ENCODE measurements around the gene TECR.

The TECR gene

DNA sequence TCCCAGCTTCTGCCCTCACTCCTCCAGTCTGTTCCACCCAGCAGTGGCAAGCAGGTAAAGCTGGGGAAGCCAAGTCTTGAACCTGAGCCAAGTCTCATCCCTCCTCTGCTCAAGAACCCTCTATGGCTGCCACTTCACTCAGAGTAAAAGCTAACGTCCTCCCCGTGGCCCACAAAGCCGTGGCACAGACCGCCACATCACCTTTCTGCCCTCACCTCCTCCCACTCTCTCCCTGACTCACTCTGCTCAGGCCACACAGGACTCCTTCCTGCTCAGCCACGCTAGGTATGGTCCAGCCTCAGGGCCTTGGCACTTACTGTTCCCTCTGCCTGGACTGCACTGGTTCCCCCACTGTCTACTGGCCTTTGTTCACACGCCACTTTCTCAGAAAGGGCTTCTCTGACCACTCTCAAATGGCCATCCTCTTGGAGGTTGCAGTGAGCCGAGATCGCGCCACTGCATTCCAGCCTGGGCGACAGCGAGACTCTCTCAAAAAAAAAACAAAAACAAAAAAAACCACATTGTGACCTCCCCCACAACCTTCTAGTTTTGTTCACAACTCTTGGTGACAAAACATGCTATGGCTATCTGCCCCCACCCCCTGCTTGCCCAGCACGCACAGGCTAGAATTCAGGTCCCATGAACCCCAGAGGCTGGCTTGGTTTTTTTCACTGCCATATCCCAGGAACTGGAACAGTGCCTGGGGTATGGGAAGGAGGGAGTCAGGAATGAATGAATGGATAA lies 26.7 kb downstream of the TECR start:
- no peaks in the 10 kb centered on the region for H3K9me2 ChIP-seq (replicated peaks; ENCODE audit: low read depth, low read length)
- H3K9ac ChIP-seq (ENCODE audit: low read depth, low read length, poor library complexity, severe bottlenecking), result no peak overlapping the region
- H3K4me3 ChIP-seq (ENCODE audit: low read length, poor library complexity, severe bottlenecking), result no peak overlapping the region
- no peaks in the 10 kb centered on the region for H3K27me3 ChIP-seq (ENCODE audit: insufficient read depth, low read length, poor library complexity, severe bottlenecking)
- H3K4me2 ChIP-seq (ENCODE audit: low read depth, low read length, poor library complexity, severe bottlenecking), result no peak overlapping the region
- peaks cover 13% of the 10 kb centered on the region for H4K20me1 ChIP-seq (ENCODE audit: insufficient read depth, low read length, poor library complexity, severe bottlenecking)
- no peak overlapping the region for H2AFZ ChIP-seq (ENCODE audit: low read length)
- H3K4me1 ChIP-seq (ENCODE audit: insufficient read depth, low read length, poor library complexity, severe bottlenecking), result peaks cover 3% of the 10 kb centered on the region
- H3K79me2 ChIP-seq (ENCODE audit: insufficient read depth, low read length), result peaks cover 48% of the 10 kb centered on the region; the same call in 1 of the 2 replicates
- no peaks in the 10 kb centered on the region for H3K9me3 ChIP-seq (ENCODE audit: insufficient read depth, low read depth, low read length)
- H3K36me3 ChIP-seq (ENCODE audit: insufficient read depth, low read length), result no peaks in the 10 kb centered on the region
- H3F3A ChIP-seq (ENCODE audit: low read depth), result no peaks in the 10 kb centered on the region
- TF ChIP-seq, protein P1, sequence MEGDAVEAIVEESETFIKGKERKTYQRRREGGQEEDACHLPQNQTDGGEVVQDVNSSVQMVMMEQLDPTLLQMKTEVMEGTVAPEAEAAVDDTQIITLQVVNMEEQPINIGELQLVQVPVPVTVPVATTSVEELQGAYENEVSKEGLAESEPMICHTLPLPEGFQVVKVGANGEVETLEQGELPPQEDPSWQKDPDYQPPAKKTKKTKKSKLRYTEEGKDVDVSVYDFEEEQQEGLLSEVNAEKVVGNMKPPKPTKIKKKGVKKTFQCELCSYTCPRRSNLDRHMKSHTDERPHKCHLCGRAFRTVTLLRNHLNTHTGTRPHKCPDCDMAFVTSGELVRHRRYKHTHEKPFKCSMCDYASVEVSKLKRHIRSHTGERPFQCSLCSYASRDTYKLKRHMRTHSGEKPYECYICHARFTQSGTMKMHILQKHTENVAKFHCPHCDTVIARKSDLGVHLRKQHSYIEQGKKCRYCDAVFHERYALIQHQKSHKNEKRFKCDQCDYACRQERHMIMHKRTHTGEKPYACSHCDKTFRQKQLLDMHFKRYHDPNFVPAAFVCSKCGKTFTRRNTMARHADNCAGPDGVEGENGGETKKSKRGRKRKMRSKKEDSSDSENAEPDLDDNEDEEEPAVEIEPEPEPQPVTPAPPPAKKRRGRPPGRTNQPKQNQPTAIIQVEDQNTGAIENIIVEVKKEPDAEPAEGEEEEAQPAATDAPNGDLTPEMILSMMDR (conservative IDR thresholded peaks at IDR 0.05; ENCODE audit: low read length), result no peak
- no peak for TF ChIP-seq EZH2phosphoT487 (IDR thresholded peaks at IDR 0.05; ENCODE audit: borderline replicate concordance)

DNA sequence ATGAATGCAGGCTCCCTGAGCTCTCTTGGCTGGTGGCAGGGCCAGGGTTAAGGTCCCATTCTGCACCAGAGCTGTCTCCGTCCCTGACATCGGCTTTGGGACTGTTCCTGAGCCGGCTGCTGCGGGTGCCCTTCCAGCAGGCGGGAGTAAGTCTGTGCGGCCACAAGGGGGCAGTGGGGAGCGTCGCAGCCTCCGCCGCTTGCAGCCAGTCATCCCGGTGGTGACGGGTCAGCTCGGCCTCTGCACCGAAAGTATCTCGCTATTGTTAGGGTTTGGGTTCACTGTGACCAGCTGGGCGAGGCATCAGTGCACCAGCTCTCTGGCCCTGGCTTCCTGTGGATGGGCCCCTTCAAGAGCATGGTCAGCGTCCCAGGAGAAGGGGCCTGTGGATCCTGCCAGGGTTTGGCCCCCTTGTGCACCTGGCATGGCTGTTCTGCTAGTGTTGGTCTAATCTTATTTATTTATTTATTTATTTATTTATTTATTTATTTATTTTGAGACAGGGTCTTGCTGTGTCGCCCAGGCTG lies 27.3 kb downstream of the TECR start:
- no peaks in the 10 kb centered on the region for H3K27me3 ChIP-seq (ENCODE audit: insufficient read depth, low read length, poor library complexity, severe bottlenecking)
- no peaks in the 10 kb centered on the region for H3F3A ChIP-seq (ENCODE audit: low read depth)
- H3K4me1 ChIP-seq (ENCODE audit: insufficient read depth, low read length, poor library complexity, severe bottlenecking), result peaks cover 3% of the 10 kb centered on the region
- TF ChIP-seq, protein P1 (conservative IDR thresholded peaks at IDR 0.05; ENCODE audit: low read length), result peak; percentile 88
- no peak for TF ChIP-seq EZH2phosphoT487 (IDR thresholded peaks at IDR 0.05; ENCODE audit: borderline replicate concordance)
- H4K20me1 ChIP-seq (ENCODE audit: insufficient read depth, low read length, poor library complexity, severe bottlenecking), result peaks cover 14% of the 10 kb centered on the region
- no peak overlapping the region for H2AFZ ChIP-seq (ENCODE audit: low read length)
- H3K9me2 ChIP-seq (replicated peaks; ENCODE audit: low read depth, low read length), result no peaks in the 10 kb centered on the region
- no peak overlapping the region for H3K4me3 ChIP-seq (ENCODE audit: low read length, poor library complexity, severe bottlenecking)
- H3K9me3 ChIP-seq (ENCODE audit: insufficient read depth, low read depth, low read length), result no peaks in the 10 kb centered on the region
- no peak overlapping the region for H3K4me2 ChIP-seq (ENCODE audit: low read depth, low read length, poor library complexity, severe bottlenecking)
- H3K79me2 ChIP-seq (ENCODE audit: insufficient read depth, low read length), result peaks cover 53% of the 10 kb centered on the region; the same call in 1 of the 2 replicates
- no peak overlapping the region for H3K9ac ChIP-seq (ENCODE audit: low read depth, low read length, poor library complexity, severe bottlenecking)
- no peaks in the 10 kb centered on the region for H3K36me3 ChIP-seq (ENCODE audit: insufficient read depth, low read length)

DNA sequence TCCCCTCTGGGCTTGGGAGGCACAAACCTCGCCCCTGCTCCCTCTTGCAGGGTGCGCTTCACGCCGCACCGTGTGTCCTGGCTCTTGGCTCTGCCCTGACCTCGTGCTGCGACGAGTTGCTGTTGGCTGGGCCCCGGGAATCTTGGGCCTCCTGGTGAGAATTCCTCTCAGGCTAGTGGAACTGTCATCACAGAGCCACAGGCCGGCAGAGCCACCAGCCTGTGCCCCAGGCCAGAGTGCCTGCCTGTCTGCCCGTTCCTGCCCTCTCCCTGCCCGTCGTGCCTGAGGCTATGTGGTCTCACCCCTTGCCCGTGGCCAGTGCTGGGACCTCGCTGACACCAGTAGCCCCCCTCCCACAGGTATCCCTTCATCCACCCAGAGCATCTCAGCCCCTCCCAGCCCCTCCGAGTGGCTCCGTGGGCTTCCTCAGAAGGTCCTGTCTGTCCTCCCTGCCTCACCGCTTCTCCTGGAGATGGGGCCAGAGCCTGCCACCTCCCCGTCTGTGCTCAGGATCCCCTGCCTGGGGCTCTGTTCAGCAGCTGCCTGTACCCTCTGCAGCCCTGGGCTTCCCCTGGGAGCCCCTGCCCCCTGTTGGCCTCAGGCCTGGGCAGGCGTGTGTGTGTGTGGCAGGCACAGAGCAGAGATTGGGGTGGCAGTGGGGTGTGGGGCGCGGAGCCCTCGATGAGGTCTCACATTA lies 29.1 kb downstream of the TECR start:
- H4K20me1 ChIP-seq (ENCODE audit: insufficient read depth, low read length, poor library complexity, severe bottlenecking), result peaks cover 17% of the 10 kb centered on the region
- no peak overlapping the region for H3K4me2 ChIP-seq (ENCODE audit: low read depth, low read length, poor library complexity, severe bottlenecking)
- H3K4me3 ChIP-seq (ENCODE audit: low read length, poor library complexity, severe bottlenecking), result no peak overlapping the region
- no peak overlapping the region for H3K9ac ChIP-seq (ENCODE audit: low read depth, low read length, poor library complexity, severe bottlenecking)
- TF ChIP-seq EZH2phosphoT487 (IDR thresholded peaks at IDR 0.05; ENCODE audit: borderline replicate concordance), result no peak
- TF ChIP-seq, protein P1 (conservative IDR thresholded peaks at IDR 0.05; ENCODE audit: low read length), result no peak
- H3F3A ChIP-seq (ENCODE audit: low read depth), result no peaks in the 10 kb centered on the region
- no peaks in the 10 kb centered on the region for H3K4me1 ChIP-seq (ENCODE audit: insufficient read depth, low read length, poor library complexity, severe bottlenecking)
- H3K79me2 ChIP-seq (ENCODE audit: insufficient read depth, low read length), result peaks cover 37% of the 10 kb centered on the region; the same call in 1 of the 2 replicates
- no peaks in the 10 kb centered on the region for H3K27me3 ChIP-seq (ENCODE audit: insufficient read depth, low read length, poor library complexity, severe bottlenecking)
- no peak overlapping the region for H2AFZ ChIP-seq (ENCODE audit: low read length)
- H3K9me3 ChIP-seq (ENCODE audit: insufficient read depth, low read depth, low read length), result no peaks in the 10 kb centered on the region
- H3K36me3 ChIP-seq (ENCODE audit: insufficient read depth, low read length), result peaks cover 3% of the 10 kb centered on the region; the same call in 1 of the 2 replicates
- H3K9me2 ChIP-seq (replicated peaks; ENCODE audit: low read depth, low read length), result no peaks in the 10 kb centered on the region

Data from Loucy (cell line).